ENCODE data around the gene SCARF2.

GRCh38 chr22:20426259-20426615 lies 11.4 kb downstream of the SCARF2 start:
- TF ChIP-seq EP300 (IDR thresholded peaks at IDR 0.05) (no peak), POLR2AphosphoS5 (IDR thresholded peaks at IDR 0.05) (no peak)
- TF ChIP-seq, protein P1, sequence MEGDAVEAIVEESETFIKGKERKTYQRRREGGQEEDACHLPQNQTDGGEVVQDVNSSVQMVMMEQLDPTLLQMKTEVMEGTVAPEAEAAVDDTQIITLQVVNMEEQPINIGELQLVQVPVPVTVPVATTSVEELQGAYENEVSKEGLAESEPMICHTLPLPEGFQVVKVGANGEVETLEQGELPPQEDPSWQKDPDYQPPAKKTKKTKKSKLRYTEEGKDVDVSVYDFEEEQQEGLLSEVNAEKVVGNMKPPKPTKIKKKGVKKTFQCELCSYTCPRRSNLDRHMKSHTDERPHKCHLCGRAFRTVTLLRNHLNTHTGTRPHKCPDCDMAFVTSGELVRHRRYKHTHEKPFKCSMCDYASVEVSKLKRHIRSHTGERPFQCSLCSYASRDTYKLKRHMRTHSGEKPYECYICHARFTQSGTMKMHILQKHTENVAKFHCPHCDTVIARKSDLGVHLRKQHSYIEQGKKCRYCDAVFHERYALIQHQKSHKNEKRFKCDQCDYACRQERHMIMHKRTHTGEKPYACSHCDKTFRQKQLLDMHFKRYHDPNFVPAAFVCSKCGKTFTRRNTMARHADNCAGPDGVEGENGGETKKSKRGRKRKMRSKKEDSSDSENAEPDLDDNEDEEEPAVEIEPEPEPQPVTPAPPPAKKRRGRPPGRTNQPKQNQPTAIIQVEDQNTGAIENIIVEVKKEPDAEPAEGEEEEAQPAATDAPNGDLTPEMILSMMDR (IDR thresholded peaks at IDR 0.05) = no peak

Data from suprapubic skin (tissue), 4 donors.